GM12801 (cell line): ENCODE data around the gene GFRA1.

Source experiments
- CTCF ChIP-seq: IDR thresholded peaks from one replicate; pipeline ENCODE4 v1.5.1; 2011; ENCODE audit warnings: control low read depth; ENCODE audit not compliant: insufficient read length; ENCODE audit errors: extremely low read depth

GFRA1 gene

GRCh38 chr10:116121640-116122525 lies 151.1 kb downstream of the GFRA1 start:
- no peak for TF ChIP-seq CTCF

- no peak for TF ChIP-seq CTCF
Measured at GRCh38 chr10:116120688-116121455, 152.1 kb downstream of the GFRA1 start.

- TF ChIP-seq CTCF: no peak
Measured at GRCh38 chr10:116118847-116119246, 154.2 kb downstream of the GFRA1 start.

GRCh38 chr10:116115797-116116196 lies 157.2 kb downstream of the GFRA1 start:
- TF ChIP-seq CTCF: no peak

GRCh38 chr10:116115036-116115641 lies 157.9 kb downstream of the GFRA1 start:
- TF ChIP-seq CTCF: no peak

- TF ChIP-seq CTCF: no peak
Measured at GRCh38 chr10:116113721-116114501, 159.1 kb downstream of the GFRA1 start.
